IMR-90 (cell line): ENCODE results near the gene ADCY2. TPM values are rescaled to one million over a fixed set of nuclear protein-coding genes. Genes with fewer than 3 reads are reported as not detected.

Experiments
- ATAC-seq: fragments of 200-7000 bp; cut with Tn5 transposase; 2 replicates; pipeline ENCODE4 v1.9.1; 2020; ENCODE audit warnings: low read depth, mild to moderate bottlenecking, moderate library complexity
- BruUV-seq: library from RNA; stranded (reverse); fragments of 400-500 nt; replicated peaks from 2 replicates; lab custom pipeline; 2021; lab: Mats Ljungman, UMichigan
- CTCF ChIA-PET: fragments of 300-600 bp; formaldehyde crosslinking; extraction: SDS; loops from one replicate; lab custom pipeline; 2021; ENCODE audit warnings: antibody characterized with exemption; lab: Yijun Ruan, JAX
- POLR2A ChIA-PET: fragments of 300-600 bp; sonication (Branson Sonifier 250); formaldehyde crosslinking; loops from one replicate; lab custom pipeline; 2022; ENCODE audit warnings: antibody characterized with exemption; ENCODE audit not compliant: unreplicated experiment; lab: Charles Lee
- DNase-seq: peaks from one replicate; pipeline ENCODE4 v3.0.0; 2013
- H2AFZ ChIP-seq: replicated peaks from 2 replicates; pipeline ENCODE3; 2013; ENCODE audit warnings: low read length, mild to moderate bottlenecking; ENCODE audit not compliant: poor library complexity
- H2AK5ac ChIP-seq: 2 replicates; pipeline ENCODE4 v1.6.1; 2013; ENCODE audit warnings: low read depth, low read length, inconsistent platforms
- H2AK9ac ChIP-seq: replicated peaks from 2 replicates; pipeline ENCODE3; 2013; ENCODE audit warnings: mild to moderate bottlenecking, low read depth, low read length, moderate library complexity; ENCODE audit not compliant: poor library complexity
- H2BK120ac ChIP-seq: 2 replicates; pipeline ENCODE4 v1.6.1; 2013; ENCODE audit warnings: low read depth, low read length, inconsistent platforms
- H2BK15ac ChIP-seq: 3 replicates; pipeline ENCODE4 v1.6.1; 2013; ENCODE audit warnings: low read depth, low read length, inconsistent platforms
- H2BK20ac ChIP-seq: 2 replicates; pipeline ENCODE4 v1.6.1; 2013; ENCODE audit warnings: low read depth, mild to moderate bottlenecking, inconsistent platforms, low read length, moderate library complexity
- H2BK5ac ChIP-seq: 2 replicates; pipeline ENCODE4 v1.6.1; 2013; ENCODE audit warnings: mild to moderate bottlenecking, low read depth, low read length, inconsistent platforms; ENCODE audit not compliant: poor library complexity, severe bottlenecking
- H3K14ac ChIP-seq: replicated peaks from 2 replicates; pipeline ENCODE4 v1.6.1; 2013; ENCODE audit warnings: low read depth, low read length, inconsistent platforms
- H3K18ac ChIP-seq: 2 replicates; pipeline ENCODE4 v1.6.1; 2013; ENCODE audit warnings: low read depth, low read length, control low read depth
- H3K23ac ChIP-seq: 2 replicates; pipeline ENCODE4 v1.6.1; 2013; ENCODE audit warnings: low read depth, low read length, inconsistent platforms
- H3K27ac ChIP-seq: 2 replicates; pipeline ENCODE4 v1.5.1; 2013; ENCODE audit warnings: mild to moderate bottlenecking, control low read depth, low read length; ENCODE audit not compliant: insufficient read depth
- H3K27me3 ChIP-seq: 2 replicates; pipeline ENCODE4 v1.6.1; 2013; ENCODE audit warnings: low read length; ENCODE audit not compliant: control insufficient read depth, insufficient read depth
- H3K36me3 ChIP-seq: 2 replicates; pipeline ENCODE4 v1.6.1; 2013; ENCODE audit warnings: low read length, mixed read lengths; ENCODE audit not compliant: control insufficient read depth, insufficient read depth
- H3K4ac ChIP-seq: 2 replicates; pipeline ENCODE4 v1.6.1; 2013; ENCODE audit warnings: low read depth, low read length, inconsistent platforms
- H3K4me1 ChIP-seq: 2 replicates; pipeline ENCODE4 v1.6.1; 2013; ENCODE audit warnings: low read length, mixed read lengths; ENCODE audit not compliant: control insufficient read depth, insufficient read depth
- H3K4me2 ChIP-seq: 2 replicates; pipeline ENCODE4 v1.6.1; 2013; ENCODE audit warnings: low read depth, mild to moderate bottlenecking, control low read depth, low read length, moderate library complexity
- H3K4me3 ChIP-seq: 2 replicates; pipeline ENCODE4 v1.5.1; 2013; ENCODE audit warnings: low read depth, mild to moderate bottlenecking, control low read depth, low read length, moderate library complexity; ENCODE audit not compliant: insufficient read depth
- H3K56ac ChIP-seq: 2 replicates; pipeline ENCODE4 v1.6.1; 2013; ENCODE audit warnings: low read length, inconsistent platforms; ENCODE audit not compliant: insufficient read depth; ENCODE audit errors: extremely low read depth
- H3K79me1 ChIP-seq, 2 experiments: 2 replicates each; pipeline ENCODE4 v1.6.1; 2013; ENCODE audit warnings: low read length in 2 of 2, inconsistent platforms in 1 of 2, low read depth in 1 of 2
- H3K9ac ChIP-seq: 2 replicates; pipeline ENCODE4 v1.6.1; 2013; ENCODE audit warnings: low read depth, low read length, control low read depth
- H3K9me1 ChIP-seq: 2 replicates; pipeline ENCODE4 v1.6.1; 2013; ENCODE audit warnings: low read length, inconsistent platforms; ENCODE audit not compliant: insufficient read depth
- H3K9me3 ChIP-seq: 2 replicates; pipeline ENCODE4 v1.6.1; 2013; ENCODE audit warnings: low read length; ENCODE audit not compliant: control insufficient read depth, insufficient read depth
- H4K20me1 ChIP-seq: 2 replicates; pipeline ENCODE4 v1.6.1; 2013; ENCODE audit warnings: low read length, inconsistent platforms; ENCODE audit not compliant: insufficient read depth
- H4K5ac ChIP-seq: 2 replicates; pipeline ENCODE4 v1.6.1; 2013; ENCODE audit warnings: mild to moderate bottlenecking, low read depth, low read length, control low read depth
- H4K8ac ChIP-seq, 2 experiments: 2 replicates each; pipeline ENCODE4 v1.6.1; 2013; ENCODE audit warnings: low read depth in 2 of 2, low read length in 2 of 2, control low read depth in 1 of 2, inconsistent platforms in 1 of 2
- H4K91ac ChIP-seq: 2 replicates; pipeline ENCODE4 v1.6.1; 2013; ENCODE audit warnings: low read depth, low read length, inconsistent platforms; ENCODE audit not compliant: insufficient read depth
- BHLHE40 ChIP-seq: fragments of 150-350 bp; IDR thresholded peaks from 2 replicates; pipeline ENCODE4 v1.6.1; 2016; ENCODE audit warnings: mild to moderate bottlenecking, low read depth, low read length
- CEBPB ChIP-seq: IDR thresholded peaks from 2 replicates; pipeline ENCODE4 v1.6.1; 2012; ENCODE audit warnings: low read depth, low read length, improper control_type of control experiment
- ELK1 ChIP-seq: fragments of 150-350 bp; IDR thresholded peaks from 2 replicates; pipeline ENCODE4 v1.6.1; 2016; ENCODE audit warnings: low read depth, mild to moderate bottlenecking, low read length, moderate library complexity, borderline replicate concordance
- FOS ChIP-seq: fragments of 150-350 bp; IDR thresholded peaks from 2 replicates; pipeline ENCODE4 v1.6.1; 2016; ENCODE audit warnings: low read depth, low read length
- MAFK ChIP-seq: IDR thresholded peaks from 2 replicates; pipeline ENCODE4 v1.6.1; 2012; ENCODE audit warnings: low read depth, low read length, improper control_type of control experiment
- MAZ ChIP-seq: IDR thresholded peaks from 2 replicates; pipeline ENCODE4 v1.6.1; 2012; ENCODE audit warnings: low read depth, mild to moderate bottlenecking, low read length, improper control_type of control experiment, moderate library complexity, borderline replicate concordance
- MXI1 ChIP-seq: IDR thresholded peaks from 2 replicates; pipeline ENCODE4 v1.6.1; 2012; ENCODE audit warnings: low read depth, mild to moderate bottlenecking, low read length, moderate library complexity, borderline replicate concordance
- POLR2A ChIP-seq: IDR thresholded peaks from 2 replicates; pipeline ENCODE4 v1.6.1; 2012; ENCODE audit warnings: mild to moderate bottlenecking, low read depth, low read length
- RFX5 ChIP-seq: IDR thresholded peaks from 2 replicates; pipeline ENCODE4 v1.8.0; 2012; ENCODE audit warnings: low read depth, mild to moderate bottlenecking, low read length, moderate library complexity
- SMC3 ChIP-seq: fragments of 150-350 bp; IDR thresholded peaks from 2 replicates; pipeline ENCODE4 v1.6.1; 2016; ENCODE audit warnings: low read depth, mild to moderate bottlenecking, antibody characterized with exemption, low read length, moderate library complexity
- WGBS, 2 experiments: methylation state at CpG; one replicate each; pipeline versions ENCODE4 v1.1.5 to v1.1.7; 2013; ENCODE audit warnings: missing lambda C conversion rate in 2 of 2; ENCODE audit not compliant: insufficient read length in 1 of 2; ENCODE audit errors: extremely low coverage in 2 of 2; 5-methylcytosine and 5-hydroxymethylcytosine counted together
- dilution Hi-C: fragments of 300-500 bp; cut with HindIII; formaldehyde crosslinking; loops from one replicate; pipeline ENCODE4 v1.14.3; 2018; ENCODE audit warnings: low sequenced_read_pairs; ENCODE audit not compliant: unreplicated experiment
- in situ Hi-C: fragments of 300-500 bp; cut with MboI; formaldehyde crosslinking; loops from 3 replicates; pipeline ENCODE4 v1.14.3; 2019; ENCODE audit warnings: low sequenced_read_pairs, inconsistent platforms, mixed read lengths
- intact Hi-C: fragments of 100-400 bp; cut with micrococcal nuclease; formaldehyde crosslinking; loops from 2 replicates; pipeline ENCODE4 v1.10.0; 2022
- polyA plus RNA-seq, 3 experiments: library from polyadenylated mRNA; depleted of rRNA; stranded (reverse); fragments of >200 nt; gene quantifications; 2 replicates each; pipeline ENCODE4 v1.2.3, GENCODE V29; 2012; ENCODE audit warnings: low replicate concordance in 1 of 3
- total RNA-seq: library from RNA; depleted of rRNA; stranded (reverse); fragments of >200 nt; gene quantifications from 2 replicates; pipeline ENCODE4 v1.2.3, GENCODE V29; 2012

The ADCY2 gene
- total and polyA plus RNA-seq, 2 of the 4 experiments (the other 2 are of a cell fraction) = not detected

- Histone ChIP-seq H2BK15ac (no peak overlapping the region), H3K4me3 (no peak overlapping the region), H3K23ac (no peak overlapping the region), H3K9ac (no peak overlapping the region), H3K9me3 (peaks cover 10% of the 10 kb centered on the region), H3K4ac (no peak overlapping the region), H2AK5ac (no peak overlapping the region), H4K20me1 (no peaks in the 10 kb centered on the region), H3K27ac (no peak overlapping the region), H2BK5ac (no peak overlapping the region), H3K9me1 (no peaks in the 10 kb centered on the region), H2BK20ac (no peak overlapping the region), H2AFZ (no peak overlapping the region), H4K91ac (no peak overlapping the region), H3K79me1 (no peaks in the 10 kb centered on the region), H3K18ac (no peak overlapping the region), H3K27me3 (no peaks in the 10 kb centered on the region), H3K4me1 (no peaks in the 10 kb centered on the region), H3K4me2 (no peak overlapping the region), H4K8ac (no peak overlapping the region), H3K36me3 (no peaks in the 10 kb centered on the region), H2AK9ac (no peak overlapping the region), H3K14ac (no peak overlapping the region), H4K5ac (no peak overlapping the region), H3K56ac (no peak overlapping the region), H2BK120ac (no peak overlapping the region)
- in situ Hi-C loops (no loop called here), dilution Hi-C loops (no loop called here), intact Hi-C loops (no loop called here)
- DNase-seq (no peak), ATAC-seq (no peak)
- no TSS peak for BruUV-seq
- CTCF ChIA-PET = interaction anchor here (0.6 kb wide), 1 partner anchor 64 kb away, joined by 5 read pairs; no protein-coding TSS in a partner anchor
- WGBS, 2 experiments = no CpG with 5 or more reads among the region's 1 CpG
- TF ChIP-seq POLR2A = no peak
- no peak for TF ChIP-seq BHLHE40
- no peak for TF ChIP-seq MAZ
- TF ChIP-seq ELK1 = no peak
- no peak for TF ChIP-seq MAFK
- no peak for TF ChIP-seq RFX5
- TF ChIP-seq FOS = no peak
- no peak for TF ChIP-seq MXI1
- no peak for TF ChIP-seq SMC3
- TF ChIP-seq CEBPB = no peak
- POLR2A ChIA-PET = no interaction called here
Measured at GRCh38 chr5:7405277-7405676, 9.3 kb downstream of the ADCY2 start.
